ENCODE data around the gene PHF12. TPM values are rescaled to one million over a fixed set of nuclear protein-coding genes. Genes with fewer than 3 reads are reported as not detected.
A peak's percentile ranks its signal among the peaks of the same experiment; 100 is the strongest.

Gene PHF12
- 10 to 100 TPM; 66.5 to 67.4 TPM for total RNA-seq

DNA sequence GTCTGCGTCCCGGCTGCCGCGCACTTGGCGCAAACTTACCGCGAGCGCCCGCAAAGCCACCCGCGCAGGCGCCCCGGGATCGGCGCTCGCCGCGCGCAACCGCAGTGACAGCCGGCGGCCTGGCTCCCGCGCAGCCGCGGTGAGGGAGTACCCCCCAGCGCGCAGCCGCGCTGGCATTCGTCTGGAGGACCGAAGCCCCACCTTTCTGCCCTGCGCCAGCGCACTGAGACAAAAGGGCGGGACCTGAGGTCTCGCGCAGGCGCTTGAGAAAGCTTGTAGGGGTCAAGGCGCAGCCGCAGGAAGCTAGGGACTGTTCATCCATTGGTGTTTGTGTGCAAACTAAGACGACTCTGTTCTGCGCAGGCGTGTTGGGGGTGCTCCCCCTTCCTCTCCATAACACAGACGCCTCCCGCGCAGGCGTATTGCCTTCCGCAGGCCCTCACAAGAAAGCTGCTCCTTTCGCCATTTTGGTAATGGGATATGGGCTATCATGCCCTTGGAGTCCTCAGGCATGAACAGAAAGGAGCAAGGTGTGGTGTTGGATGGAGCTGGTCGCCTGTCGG, at the start of gene PHF12:
PHF12 (minus strand) TSS at position 91 of the 563 bp plus-strand sequence. CDS start 558 bp downstream, outside the sequence.
- H3K27ac Mint-ChIP-seq = peak within 1 kb of the TSS; percentile 95
- H3K4me1 Mint-ChIP-seq (ENCODE audit: low read depth) = peaks cover 23% of the 10 kb centered on the region
- H3K4me3 Mint-ChIP-seq = peak within 1 kb of the TSS; percentile 95
- ChIA-PET POLR2A (interaction anchor here (0.7 to 3.8 kb wide), 13 partner anchors 13 to 306 kb away, joined by 3 to 38 read pairs (median 4); partner anchors contain the start of genes BLTP2, DHRS13, FLOT2 and RPL23A), CTCF (interaction anchor here (0.7 to 6.3 kb wide), 18 partner anchors 9 to 240 kb away, joined by 3 to 84 read pairs (median 6); partner anchors contain the start of genes FLOT2, NEK8, PROCA1 and RPL23A)
- H3K36me3 Mint-ChIP-seq (ENCODE audit: low read depth) = peaks cover 28% of the 10 kb centered on the region
- H3K27me3 Mint-ChIP-seq (ENCODE audit: low read depth) = no peaks in the 10 kb centered on the region
- ATAC-seq (peak; percentile 77), DNase-seq (peak; percentile 100)
- H3K9me3 Mint-ChIP-seq (ENCODE audit: insufficient read depth) = no peaks in the 10 kb centered on the region

DNA sequence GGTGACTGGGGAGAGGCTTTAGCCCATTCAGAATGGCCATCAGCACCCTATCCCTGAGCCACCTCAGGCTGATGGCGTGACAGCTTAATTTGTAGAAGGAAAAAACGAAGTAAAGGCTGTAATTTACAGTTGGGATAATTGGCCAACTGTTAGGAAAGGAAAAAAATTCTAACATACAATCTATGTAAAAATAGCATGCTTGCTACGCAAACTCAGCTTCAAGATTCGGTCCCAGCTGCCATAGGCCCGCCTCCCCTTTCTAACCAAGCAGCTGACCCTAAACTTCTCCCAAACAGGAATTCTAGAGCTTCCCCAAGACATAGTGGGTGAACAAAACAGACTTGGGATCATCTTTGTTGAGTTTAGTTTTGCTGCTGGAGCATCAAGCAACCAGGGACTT, 49.7 kb upstream of the PHF12 start:
- Mint-ChIP-seq H3K27ac (no peak overlapping the region), H3K36me3 (ENCODE audit: low read depth) (no peaks in the 10 kb centered on the region), H3K9me3 (ENCODE audit: insufficient read depth) (no peaks in the 10 kb centered on the region), H3K27me3 (ENCODE audit: low read depth) (peaks cover 33% of the 10 kb centered on the region), H3K4me3 (no peak overlapping the region), H3K4me1 (ENCODE audit: low read depth) (no peaks in the 10 kb centered on the region)
- ATAC-seq (no peak), DNase-seq (no peak)
- ChIA-PET POLR2A (no interaction called here), CTCF (interaction anchor here (0.7 to 1.7 kb wide), 4 partner anchors 9 to 124 kb away, joined by 3 to 7 read pairs (median 4); no protein-coding TSS in a partner anchor)

DNA sequence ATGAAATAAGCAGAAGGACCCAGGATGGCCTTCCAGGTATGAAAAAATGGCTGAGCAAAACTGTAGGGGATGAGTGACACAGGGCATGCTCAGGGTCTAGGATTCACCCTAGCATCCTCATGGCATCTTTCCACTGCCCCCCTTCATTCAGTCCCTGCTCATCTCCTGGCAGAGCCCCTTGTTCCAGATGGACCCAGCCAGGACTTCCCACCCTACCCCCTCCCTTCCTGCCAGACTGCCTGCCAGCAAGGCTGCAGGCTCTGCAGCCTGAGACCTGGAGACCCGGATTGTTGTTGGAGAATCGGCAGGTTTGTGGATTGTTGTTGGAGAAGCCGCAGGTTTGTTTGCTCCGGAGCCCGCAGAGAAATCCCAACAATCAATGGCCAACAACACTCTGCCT, 47.9 kb upstream of the PHF12 start:
- no peak for DNase-seq
- no peaks in the 10 kb centered on the region for H3K36me3 Mint-ChIP-seq (ENCODE audit: low read depth)
- ChIA-PET CTCF (interaction anchor here (0.8 to 1.2 kb wide), 5 partner anchors 34 to 118 kb away, joined by 3 to 6 read pairs (median 3); no protein-coding TSS in a partner anchor), POLR2A (no interaction called here)
- H3K27me3 Mint-ChIP-seq (ENCODE audit: low read depth) = peaks cover 23% of the 10 kb centered on the region
- H3K4me3 Mint-ChIP-seq = no peak overlapping the region
- no peak overlapping the region for H3K27ac Mint-ChIP-seq
- no peaks in the 10 kb centered on the region for H3K9me3 Mint-ChIP-seq (ENCODE audit: insufficient read depth)
- H3K4me1 Mint-ChIP-seq (ENCODE audit: low read depth) = no peaks in the 10 kb centered on the region
- ATAC-seq = no peak

DNA sequence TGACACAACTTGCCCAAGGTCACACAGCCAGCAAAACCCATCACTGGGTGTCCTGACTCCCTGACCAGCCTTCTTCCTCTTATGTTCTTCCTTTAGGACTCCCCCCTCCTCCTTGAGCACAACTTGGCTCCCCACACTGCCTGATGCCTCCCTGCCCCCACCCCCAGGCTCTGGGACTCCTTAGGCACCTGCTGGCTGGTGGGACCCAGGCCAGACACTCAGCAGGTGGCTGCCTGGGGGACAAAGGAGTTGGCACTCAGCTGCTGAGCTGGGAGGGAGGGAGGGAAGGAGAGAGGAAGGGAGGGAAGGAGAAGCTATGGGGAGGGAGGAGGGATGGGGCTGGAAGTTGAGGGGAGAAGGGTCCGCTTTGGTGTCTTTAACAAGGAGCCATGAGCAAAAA, 46.5 kb upstream of the PHF12 start:
- ATAC-seq = no peak
- H3K9me3 Mint-ChIP-seq (ENCODE audit: insufficient read depth) = no peaks in the 10 kb centered on the region

DNA sequence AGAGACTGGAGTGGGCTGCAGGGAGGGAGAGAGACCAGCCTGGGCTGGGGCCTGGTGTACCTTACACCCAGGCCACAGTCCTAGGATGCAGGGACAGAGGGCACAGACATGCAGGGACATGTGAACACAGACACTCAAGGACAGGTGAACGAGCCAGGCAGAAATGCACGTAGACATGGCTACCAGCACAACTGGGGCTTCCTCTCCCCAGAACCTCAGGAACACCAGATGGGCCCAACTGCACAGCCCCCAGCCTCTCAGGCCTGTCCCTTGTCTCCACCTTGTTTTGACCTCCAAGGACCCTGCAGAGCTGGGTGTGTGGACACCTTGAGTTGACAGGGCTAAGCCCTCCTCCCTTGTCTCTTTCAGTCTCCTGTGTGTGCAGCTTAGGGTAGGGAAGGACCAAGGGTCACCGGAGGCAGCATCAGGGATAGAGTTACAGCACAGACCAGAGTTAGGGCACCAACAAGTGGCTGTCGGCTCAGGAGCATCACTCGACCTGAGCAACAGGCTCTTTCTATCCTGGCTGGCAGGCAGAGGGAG, 45.3 kb upstream of the PHF12 start:
- ATAC-seq (no peak), DNase-seq (no peak)
- Mint-ChIP-seq H3K27ac (peak overlapping the region; percentile 3), H3K4me1 (ENCODE audit: low read depth) (no peaks in the 10 kb centered on the region), H3K9me3 (ENCODE audit: insufficient read depth) (no peaks in the 10 kb centered on the region), H3K27me3 (ENCODE audit: low read depth) (peaks cover 16% of the 10 kb centered on the region), H3K36me3 (ENCODE audit: low read depth) (no peaks in the 10 kb centered on the region), H3K4me3 (no peak overlapping the region)
- ChIA-PET CTCF (interaction anchor here (1.0 kb wide), 1 partner anchor 31 kb away, joined by 3 read pairs; no protein-coding TSS in a partner anchor), POLR2A (no interaction called here)

More for the DNA sequence above, 46.5 kb upstream of the PHF12 start:
- Mint-ChIP-seq H3K36me3 (ENCODE audit: low read depth) (no peaks in the 10 kb centered on the region), H3K4me1 (ENCODE audit: low read depth) (no peaks in the 10 kb centered on the region), H3K4me3 (no peak overlapping the region), H3K27ac (no peak overlapping the region), H3K27me3 (ENCODE audit: low read depth) (peaks cover 18% of the 10 kb centered on the region)
- ChIA-PET CTCF (no interaction called here), POLR2A (no interaction called here)
- no peak for DNase-seq

DNA sequence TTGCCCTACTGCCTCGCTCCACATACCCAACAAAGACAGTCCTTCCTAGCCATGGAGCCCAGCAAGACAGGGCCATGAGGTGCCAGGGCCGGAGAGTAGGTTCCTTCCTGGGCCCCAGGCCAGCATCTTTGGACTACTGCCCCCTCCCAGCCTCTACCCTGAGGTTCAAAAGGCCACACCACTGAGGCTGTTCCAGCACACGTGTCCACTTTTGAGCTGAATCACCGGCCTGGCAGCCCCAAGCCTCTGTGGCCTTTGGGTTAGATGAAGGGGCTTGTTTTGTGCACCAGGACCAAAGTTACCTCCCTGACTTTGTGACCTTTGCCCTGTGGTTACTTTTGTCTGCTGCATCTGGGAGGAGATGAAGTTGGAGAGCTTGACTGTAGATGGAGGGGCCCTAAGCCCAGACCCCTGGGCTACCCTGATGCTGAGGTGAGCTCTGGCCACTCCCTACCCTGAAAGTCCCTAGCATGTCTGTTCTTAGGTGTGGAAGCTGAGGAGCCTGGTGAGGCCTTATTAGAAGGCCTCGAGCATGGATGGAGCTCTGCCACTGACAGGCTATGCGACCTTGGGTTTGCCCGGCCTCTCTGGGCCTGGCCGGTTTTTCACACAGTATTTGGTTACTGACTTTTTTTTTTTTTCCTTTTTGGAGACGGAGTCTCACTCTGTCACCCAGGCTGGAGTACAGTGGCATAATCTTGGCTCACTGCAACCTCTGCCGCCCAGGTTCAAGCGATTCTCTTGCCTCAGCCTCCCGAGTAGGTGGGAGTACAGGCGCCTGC, 42.5 kb upstream of the PHF12 start:
- Mint-ChIP-seq H3K27ac (no peak overlapping the region), H3K4me1 (ENCODE audit: low read depth) (no peaks in the 10 kb centered on the region), H3K27me3 (ENCODE audit: low read depth) (peaks cover 11% of the 10 kb centered on the region), H3K36me3 (ENCODE audit: low read depth) (no peaks in the 10 kb centered on the region), H3K4me3 (no peak overlapping the region), H3K9me3 (ENCODE audit: insufficient read depth) (no peaks in the 10 kb centered on the region)
- no peak for ATAC-seq
- CTCF ChIA-PET = interaction anchor here (1.2 kb wide), 1 partner anchor 123 kb away, joined by 3 read pairs; no protein-coding TSS in a partner anchor
- POLR2A ChIA-PET = no interaction called here
- no peak for DNase-seq

DNA sequence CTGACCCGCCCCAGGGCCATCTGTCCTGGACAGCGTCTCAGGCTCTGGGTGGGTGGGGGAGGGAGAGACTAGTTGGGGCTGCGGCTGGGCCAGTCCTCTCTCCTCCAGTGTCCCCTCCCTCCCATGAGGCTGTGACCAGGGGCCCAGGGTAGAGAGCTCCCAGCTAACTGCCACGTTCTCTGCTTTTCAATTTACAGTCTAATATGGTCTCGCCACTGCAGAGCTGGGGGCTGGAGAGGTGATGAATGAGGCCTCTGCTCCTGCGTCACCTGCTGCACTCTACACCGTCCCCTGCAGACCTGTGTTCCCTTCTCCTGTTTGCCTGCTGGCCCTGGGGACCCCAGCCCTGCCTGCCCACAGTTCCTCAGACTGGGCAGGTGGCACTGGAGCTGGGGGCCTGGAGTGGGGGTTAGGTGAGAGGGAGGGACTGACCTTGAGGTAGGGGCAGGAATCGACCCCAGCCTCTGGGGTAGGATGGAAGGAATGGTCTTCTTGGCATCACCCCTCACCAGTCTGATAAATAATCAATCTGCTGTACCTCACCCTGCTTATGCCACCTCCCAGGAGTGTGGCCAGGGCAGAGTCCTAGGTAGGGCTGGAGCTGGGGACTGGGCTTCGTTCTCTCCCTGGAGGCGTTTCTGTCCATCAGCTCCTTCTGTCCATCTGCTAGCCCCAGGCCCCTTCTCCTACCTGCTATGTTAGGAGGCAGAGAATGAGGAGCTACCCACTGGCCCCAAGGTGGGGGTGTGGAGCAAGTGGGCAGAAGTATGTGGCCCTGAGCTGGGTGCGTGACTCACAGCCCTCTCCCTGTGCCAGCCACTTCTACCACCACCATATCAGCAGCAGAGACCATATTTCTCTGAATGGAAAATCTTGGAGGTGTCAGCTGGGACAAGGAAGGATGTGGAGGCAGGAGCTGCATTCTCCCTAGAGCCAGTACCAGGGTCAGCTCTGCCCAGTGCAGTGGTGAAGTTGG, 41.6 kb upstream of the PHF12 start:
- Mint-ChIP-seq H3K36me3 (ENCODE audit: low read depth) (no peaks in the 10 kb centered on the region), H3K4me1 (ENCODE audit: low read depth) (no peaks in the 10 kb centered on the region), H3K27ac (no peak overlapping the region), H3K4me3 (no peak overlapping the region), H3K9me3 (ENCODE audit: insufficient read depth) (no peaks in the 10 kb centered on the region), H3K27me3 (ENCODE audit: low read depth) (peaks cover 10% of the 10 kb centered on the region)
- CTCF ChIA-PET = interaction anchor here (1.2 kb wide), 2 partner anchors 124 to 266 kb away, joined by 3 read pairs; no protein-coding TSS in a partner anchor
- DNase-seq (no peak), ATAC-seq (no peak)
- POLR2A ChIA-PET = interaction anchor here (0.7 kb wide), 1 partner anchor 25 kb away, joined by 3 read pairs; no protein-coding TSS in a partner anchor

DNA sequence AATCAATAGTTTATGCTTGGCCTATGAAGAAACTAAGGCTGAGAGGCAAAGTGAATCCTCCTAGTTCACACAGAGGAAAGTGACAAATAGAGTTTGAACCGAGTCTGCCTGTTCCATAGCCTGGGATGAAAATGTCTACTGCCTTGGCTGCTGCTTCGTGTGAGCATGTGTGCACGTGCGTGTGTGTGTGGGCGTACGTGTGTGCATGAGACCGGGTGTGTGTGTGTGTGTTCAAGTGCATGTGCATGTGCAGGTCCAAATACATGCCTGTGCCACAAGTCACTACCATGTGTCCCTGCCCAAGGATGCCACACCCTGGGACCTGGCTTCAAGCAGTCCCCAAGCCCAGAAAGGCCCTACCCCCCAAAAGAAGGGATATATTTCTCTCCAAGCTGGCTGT, 40.9 kb upstream of the PHF12 start:
- Mint-ChIP-seq H3K36me3 (ENCODE audit: low read depth) (no peaks in the 10 kb centered on the region), H3K27me3 (ENCODE audit: low read depth) (peaks cover 10% of the 10 kb centered on the region), H3K4me3 (no peak overlapping the region), H3K9me3 (ENCODE audit: insufficient read depth) (no peaks in the 10 kb centered on the region), H3K4me1 (ENCODE audit: low read depth) (no peaks in the 10 kb centered on the region), H3K27ac (no peak overlapping the region)
- ChIA-PET CTCF (interaction anchor here (1.2 to 1.3 kb wide), 2 partner anchors 27 to 265 kb away, joined by 3 to 6 read pairs; no protein-coding TSS in a partner anchor), POLR2A (no interaction called here)
- ATAC-seq = no peak
- no peak for DNase-seq

DNA sequence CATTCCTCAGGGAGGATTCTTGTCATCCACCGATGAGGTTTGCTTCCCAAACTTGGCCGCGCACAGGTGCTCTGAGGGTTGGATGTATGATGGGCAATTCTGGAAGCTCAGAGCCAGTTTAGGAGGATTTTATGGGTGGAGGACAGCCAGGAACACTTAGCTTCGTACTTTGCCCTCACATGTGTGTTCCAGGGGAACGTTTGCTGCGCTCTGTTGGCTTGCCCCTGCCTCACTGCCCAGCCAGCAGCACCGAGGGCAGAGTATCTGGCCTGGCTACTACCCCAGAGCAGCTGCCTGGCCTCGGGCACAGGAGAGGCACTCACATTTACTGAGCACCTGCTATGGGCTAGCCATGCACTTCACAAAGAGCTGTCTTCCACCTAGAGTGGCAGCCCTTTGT, 40.5 kb upstream of the PHF12 start:
- ChIA-PET POLR2A (no interaction called here), CTCF (interaction anchor here (1.2 to 1.3 kb wide), 2 partner anchors 26 to 265 kb away, joined by 3 to 6 read pairs; no protein-coding TSS in a partner anchor)
- DNase-seq (no peak), ATAC-seq (no peak)
- Mint-ChIP-seq H3K27ac (no peak overlapping the region), H3K4me1 (ENCODE audit: low read depth) (no peaks in the 10 kb centered on the region), H3K9me3 (ENCODE audit: insufficient read depth) (no peaks in the 10 kb centered on the region), H3K27me3 (ENCODE audit: low read depth) (peaks cover 6% of the 10 kb centered on the region), H3K4me3 (no peak overlapping the region), H3K36me3 (ENCODE audit: low read depth) (no peaks in the 10 kb centered on the region)

DNA sequence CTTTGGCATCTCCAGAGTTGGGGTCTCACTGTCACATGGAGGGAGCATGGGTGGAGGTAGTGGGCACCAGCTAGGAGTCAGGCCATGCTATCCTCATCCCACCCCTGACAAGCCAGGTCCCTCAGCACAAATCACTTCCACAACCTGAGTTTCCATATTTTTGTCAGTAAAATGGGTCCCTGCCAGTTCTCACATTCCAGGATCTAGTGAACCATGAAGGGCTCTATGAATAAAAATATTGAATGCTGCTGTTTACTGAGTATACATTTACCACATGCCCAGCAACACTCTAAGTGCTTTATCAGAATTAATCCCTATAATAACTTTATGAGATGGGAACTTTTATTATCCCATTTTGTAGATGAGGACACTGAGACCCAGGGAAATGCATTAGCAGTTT, 37.7 kb upstream of the PHF12 start:
- Mint-ChIP-seq H3K27me3 (ENCODE audit: low read depth) (peaks cover 3% of the 10 kb centered on the region), H3K4me3 (no peak overlapping the region), H3K36me3 (ENCODE audit: low read depth) (no peaks in the 10 kb centered on the region), H3K9me3 (ENCODE audit: insufficient read depth) (no peaks in the 10 kb centered on the region), H3K27ac (no peak overlapping the region), H3K4me1 (ENCODE audit: low read depth) (peaks cover under 1% of the 10 kb centered on the region)
- CTCF ChIA-PET = no interaction called here
- POLR2A ChIA-PET = no interaction called here
- DNase-seq (no peak), ATAC-seq (no peak)

DNA sequence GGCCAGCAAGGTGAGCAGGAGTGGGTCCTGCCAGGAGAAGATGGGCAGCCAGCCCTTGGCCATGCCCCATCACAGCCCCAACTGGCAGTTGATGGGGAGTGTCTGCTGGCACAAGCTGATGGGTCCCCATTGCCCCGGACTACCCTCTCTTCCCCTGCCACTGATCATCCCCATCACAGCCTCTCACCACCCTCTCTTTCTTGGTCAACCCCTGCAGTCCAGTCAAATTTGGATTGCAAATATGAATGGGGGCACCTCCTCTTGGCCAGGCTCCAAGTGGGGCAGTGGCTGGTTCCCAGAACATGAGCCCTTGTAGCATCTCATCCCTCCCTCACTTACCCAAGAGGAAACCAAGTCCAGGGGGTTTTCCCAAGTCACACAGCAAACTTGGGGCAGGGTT, 37.2 kb upstream of the PHF12 start:
- DNase-seq (no peak), ATAC-seq (no peak)
- H3K27ac Mint-ChIP-seq = no peak overlapping the region
- no peaks in the 10 kb centered on the region for H3K36me3 Mint-ChIP-seq (ENCODE audit: low read depth)
- ChIA-PET POLR2A (no interaction called here), CTCF (no interaction called here)
- peaks cover 3% of the 10 kb centered on the region for H3K27me3 Mint-ChIP-seq (ENCODE audit: low read depth)
- H3K4me3 Mint-ChIP-seq = no peak overlapping the region
- peaks cover 6% of the 10 kb centered on the region for H3K4me1 Mint-ChIP-seq (ENCODE audit: low read depth)
- H3K9me3 Mint-ChIP-seq (ENCODE audit: insufficient read depth) = no peaks in the 10 kb centered on the region

All from activated CD8-positive, alpha-beta T cell treated with anti-CD3 and anti-CD28 coated beads, Interleukin-2, amount 10 ng/mL, durations not matched to agents 7 days and 5 days (primary cell).